ENCODE results near the gene LRCH2. TPM values are rescaled to one million over a fixed set of nuclear protein-coding genes. Genes with fewer than 3 reads are reported as not detected.

Gene LRCH2
- total RNA-seq, 4 donors from 2014 or later: 9.8 to 15.9 (median 10.7) TPM

GRCh38 chrX:115191490-115192243 lies 42.2 kb downstream of the LRCH2 start:
- TF ChIP-seq EP300 (IDR thresholded peaks at IDR 0.05) (no peak), POLR2A (IDR thresholded peaks at IDR 0.05; ENCODE audit: low read depth) (no peak), POLR2AphosphoS5 (IDR thresholded peaks at IDR 0.05) (no peak), CTCF (IDR thresholded peaks at IDR 0.05) (no peak)
- no peak overlapping the region for H3K27ac ChIP-seq (replicated peaks in 1 of 4)
- H3K36me3 ChIP-seq: no peaks in the 10 kb centered on the region
- 88% methylated on average over 43 of the region's 64 CpGs for WGBS
- DNase-seq (ENCODE audit: extremely low spot score): no peak
- intact Hi-C loops (cut with DNase I): no loop called here
- H3K27me3 ChIP-seq: no peaks in the 10 kb centered on the region
- H3K4me3 ChIP-seq: no peak overlapping the region
- H3K4me1 ChIP-seq: no peaks in the 10 kb centered on the region
- peaks cover 0 to 8% (median 0%) of the 10 kb centered on the region in 4 donors for H3K9me3 ChIP-seq

DNA sequence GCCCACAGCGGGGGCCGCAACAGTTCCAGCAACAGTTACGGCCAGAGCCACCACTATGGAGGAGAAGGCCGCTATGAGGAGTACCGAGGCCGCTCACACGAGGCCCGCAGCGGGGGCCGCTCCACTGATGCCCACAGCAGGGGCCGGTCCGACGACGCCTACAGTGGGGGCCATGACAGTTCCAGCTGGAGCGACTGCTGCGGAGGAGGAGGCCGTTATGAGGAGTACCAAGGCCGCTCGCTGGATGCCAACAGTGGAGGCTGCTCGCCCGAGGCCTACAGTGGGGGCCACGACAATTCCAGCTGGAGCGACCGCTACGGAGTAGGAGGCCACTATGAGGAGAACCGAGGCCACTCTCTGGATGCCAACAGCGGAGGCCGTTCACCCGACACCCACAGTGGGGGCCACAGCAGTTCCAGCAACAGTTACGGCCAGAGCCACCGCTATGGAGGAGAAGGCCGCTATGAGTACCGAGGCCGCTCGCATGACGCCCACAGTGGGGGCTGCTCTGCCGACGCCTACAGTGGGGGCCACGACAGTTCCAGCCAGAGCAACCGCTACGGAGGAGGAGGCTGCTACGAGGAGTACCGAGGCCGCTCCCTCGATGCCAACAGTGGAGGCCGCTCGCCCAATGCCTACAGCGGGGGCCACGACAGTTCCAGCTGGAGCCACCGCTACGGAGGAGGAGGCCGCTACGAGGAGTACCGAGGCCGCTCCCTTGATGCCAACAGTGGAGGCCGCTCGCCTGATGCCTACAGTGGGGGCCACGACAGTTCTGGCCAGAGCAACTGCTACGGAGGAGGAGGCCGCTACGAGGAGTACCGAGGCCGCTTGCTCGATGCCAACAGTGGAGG lies 43.0 kb downstream of the LRCH2 start:
- no peaks in the 10 kb centered on the region for H3K27me3 ChIP-seq
- no peak overlapping the region for H3K27ac ChIP-seq (replicated peaks in 1 of 4)
- intact Hi-C loops (cut with DNase I): no loop called here
- no peak overlapping the region for H3K4me3 ChIP-seq
- no peak for DNase-seq (ENCODE audit: extremely low spot score)
- H3K4me1 ChIP-seq: no peaks in the 10 kb centered on the region
- TF ChIP-seq EP300 (IDR thresholded peaks at IDR 0.05): no peak
- TF ChIP-seq POLR2AphosphoS5 (IDR thresholded peaks at IDR 0.05): no peak
- TF ChIP-seq POLR2A (IDR thresholded peaks at IDR 0.05; ENCODE audit: low read depth): no peak
- no peak for TF ChIP-seq CTCF (IDR thresholded peaks at IDR 0.05)
- no peaks in the 10 kb centered on the region for H3K36me3 ChIP-seq
- peaks cover 0 to 8% (median 0%) of the 10 kb centered on the region in 4 donors for H3K9me3 ChIP-seq
- WGBS: 89% methylated on average over 37 of the region's 64 CpGs

GRCh38 chrX:115189646-115190635 lies 44.0 kb downstream of the LRCH2 start:
- intact Hi-C loops (cut with DNase I): no loop called here
- no peak for TF ChIP-seq EP300 (IDR thresholded peaks at IDR 0.05)
- no peak for TF ChIP-seq POLR2AphosphoS5 (IDR thresholded peaks at IDR 0.05)
- no peak for TF ChIP-seq CTCF (IDR thresholded peaks at IDR 0.05)
- no peak for TF ChIP-seq POLR2A (IDR thresholded peaks at IDR 0.05; ENCODE audit: low read depth)
- Histone ChIP-seq H3K27me3 (no peaks in the 10 kb centered on the region), H3K36me3 (no peaks in the 10 kb centered on the region), H3K4me3 (no peak overlapping the region), H3K9me3 (peaks cover 0 to 8% (median 0%) of the 10 kb centered on the region in 4 donors), H3K4me1 (no peaks in the 10 kb centered on the region), H3K27ac (replicated peaks in 1 of 4) (no peak overlapping the region)
- DNase-seq (ENCODE audit: extremely low spot score): no peak
- 100% methylated on average over 1 of the region's 76 CpGs for WGBS

- Histone ChIP-seq H3K36me3 (no peaks in the 10 kb centered on the region), H3K27me3 (no peaks in the 10 kb centered on the region), H3K4me3 (no peak within 1 kb of the TSS), H3K4me1 (no peaks in the 10 kb centered on the region), H3K9me3 (peaks cover 0 to 8% (median 0%) of the 10 kb centered on the region in 4 donors), H3K27ac (replicated peaks in 1 of 4) (no peak within 1 kb of the TSS)
- intact Hi-C loops (cut with DNase I): no loop called here
- 92% methylated on average over 16 of the region's 16 CpGs for WGBS
- TF ChIP-seq CTCF (IDR thresholded peaks at IDR 0.05): no peak
- TF ChIP-seq POLR2AphosphoS5 (IDR thresholded peaks at IDR 0.05): no peak
- no peak for TF ChIP-seq POLR2A (IDR thresholded peaks at IDR 0.05; ENCODE audit: low read depth)
- no peak for TF ChIP-seq EP300 (IDR thresholded peaks at IDR 0.05)
- no peak for DNase-seq (ENCODE audit: extremely low spot score)
Observed at GRCh38 chrX:115189110-115189509, 44.8 kb downstream of the LRCH2 start, which contains the start of gene RBMXL3. Gene RBMXL3, plus strand, starts transcription at chrX:115189410. Its CDS starts 32 bp downstream, at chrX:115189442.

Measured in esophagus muscularis mucosa (tissue), 4 donors.